Psoas muscle (tissue), 8 donors: ENCODE measurements around the gene PRSS27. TPM values are rescaled to one million over a fixed set of nuclear protein-coding genes. Genes with fewer than 3 reads are reported as not detected.
"Not testable (repeated sequence)": the region's sequence is repeated elsewhere in the genome, so short reads cannot be mapped to it uniquely, and the experiment has no call there.

Experiments used
- ATAC-seq, 4 donors: fragments of 200-7000 bp; cut with Tn5 transposase; one replicate each; pipeline ENCODE4 v1.9.1; 2020; ENCODE audit warnings: moderate library complexity in 3 of 4, mild to moderate bottlenecking in 2 of 4
- DNase-seq, 2 donors: peaks; one replicate each; pipeline ENCODE4 v3.0.0-alpha.2; 2020
- H3K27ac ChIP-seq: fragments of 200-600 bp; one replicate; pipeline ENCODE4 v1.8.0; 2022
- H3K27me3 ChIP-seq, 3 donors: fragments of 200-600 bp in 1 of 3; one replicate each; pipeline versions ENCODE4 v1.6.1 to v1.8.0; 2013 to 2022; ENCODE audit warnings: low read length in 2 of 3, mild to moderate bottlenecking in 2 of 3, moderate library complexity in 1 of 3; ENCODE audit not compliant: insufficient read depth in 3 of 3
- H3K36me3 ChIP-seq, 2 donors: fragments of 200-600 bp in 1 of 2; one replicate each; pipeline versions ENCODE4 v1.6.1 to v1.8.0; 2013 to 2022; ENCODE audit warnings: low read depth in 1 of 2, mild to moderate bottlenecking in 1 of 2, moderate library complexity in 1 of 2; ENCODE audit not compliant: insufficient read depth in 1 of 2
- H3K4me1 ChIP-seq: fragments of 200-600 bp; one replicate; pipeline ENCODE4 v1.8.0; 2022
- H3K4me3 ChIP-seq: fragments of 200-600 bp; one replicate; pipeline ENCODE4 v1.8.0; 2022; ENCODE audit warnings: mild to moderate bottlenecking
- H3K9me3 ChIP-seq: fragments of 200-600 bp; one replicate; pipeline ENCODE4 v1.8.0; 2022
- WGBS, 3 donors: extraction: QIAGEN DNeasy Blood & Tissue Kit; methylation state at CpG; one replicate each; pipeline versions ENCODE4 v1.1.6 to v1.1.7; 2013; 5-methylcytosine and 5-hydroxymethylcytosine counted together
- intact Hi-C, 2 donors: fragments of 100-400 bp; cut with DNase I; formaldehyde crosslinking; loops; one replicate each; pipeline versions ENCODE4 v1.11.0 to v1.14.2; 2022
- polyA plus RNA-seq, 3 donors: library from polyadenylated mRNA; stranded (reverse); fragments of 200-250 nt; gene quantifications; one replicate each; pipeline ENCODE4 v1.2.3, GENCODE V29; 2013
- total RNA-seq, 4 donors: library from RNA; stranded (reverse); fragmentation: NEBNext Ultra II Directional in 2 of 4; extraction: Animal tissue kit (Norgen Biotek cat#: 25700) in 2 of 4; gene quantifications; one replicate each; pipeline versions ENCODE4 v1.2.1 to v1.2.4, GENCODE V29; 2021 to 2023
- TF ChIP-seq, protein P1 (sequence below): fragments of 200-600 bp; IDR thresholded peaks from one replicate; pipeline ENCODE4 v1.8.0; 2022; ENCODE audit warnings: antibody characterized with exemption
- donor health status: healthy with polysubstance abuse.
- donor health status: DM: no; HTN: no; CAD: no; lungs with moderate emphysema.
- donor health status: Bipolar disorder and iron deficiency.
- donor health status: healthy.
- donor health status: DM: yes; HTN: yes; CAD: no.
- donor health status: DM: no; HTN: no; CAD: no.
- donor health status: DM: no; HTN: no; CAD: no.
- donor health status: DM: yes; HTN: yes; CAD: no.

The PRSS27 gene
- total and polyA plus RNA-seq, 7 donors: 0.07 to 0.34 (median 0.20) TPM; not detected in 2

DNA sequence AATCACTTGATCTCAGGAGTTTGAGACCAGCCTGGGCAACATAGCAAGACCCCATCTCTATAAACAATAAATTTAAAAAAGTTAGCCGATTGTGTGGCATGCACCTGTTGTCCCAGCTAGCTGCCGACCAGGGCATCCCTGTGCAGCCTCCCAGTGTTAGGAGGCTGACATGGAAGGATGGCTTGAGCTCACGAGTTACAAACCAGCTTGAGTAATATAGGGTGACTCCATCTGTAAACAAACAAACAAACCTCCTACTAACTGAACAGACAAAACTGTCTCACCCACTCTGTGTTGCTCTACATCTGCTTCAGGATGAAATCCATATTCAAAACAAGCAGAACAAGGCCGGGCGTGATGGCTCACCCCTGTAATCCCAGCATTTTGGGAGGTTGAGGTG, 6.9 kb upstream of the PRSS27 start:
- no peak overlapping the region for H3K4me3 ChIP-seq
- WGBS, 3 donors: 64 to 71% (median 67%) methylated on average over 5 of the region's 5 CpGs
- no peak overlapping the region for H3K27ac ChIP-seq
- no peak for DNase-seq
- no peaks in the 10 kb centered on the region for H3K9me3 ChIP-seq
- peaks cover 0 to 7% (median 0%) of the 10 kb centered on the region in 3 donors for H3K27me3 ChIP-seq
- H3K4me1 ChIP-seq: no peaks in the 10 kb centered on the region
- no peaks in the 10 kb centered on the region for H3K36me3 ChIP-seq
- intact Hi-C loops: loop anchor here in 1 of 2 donors (10.0 kb wide), 1 partner anchor 138 kb away; no protein-coding TSS in a partner anchor
- no peak for ATAC-seq
- TF ChIP-seq, protein P1, sequence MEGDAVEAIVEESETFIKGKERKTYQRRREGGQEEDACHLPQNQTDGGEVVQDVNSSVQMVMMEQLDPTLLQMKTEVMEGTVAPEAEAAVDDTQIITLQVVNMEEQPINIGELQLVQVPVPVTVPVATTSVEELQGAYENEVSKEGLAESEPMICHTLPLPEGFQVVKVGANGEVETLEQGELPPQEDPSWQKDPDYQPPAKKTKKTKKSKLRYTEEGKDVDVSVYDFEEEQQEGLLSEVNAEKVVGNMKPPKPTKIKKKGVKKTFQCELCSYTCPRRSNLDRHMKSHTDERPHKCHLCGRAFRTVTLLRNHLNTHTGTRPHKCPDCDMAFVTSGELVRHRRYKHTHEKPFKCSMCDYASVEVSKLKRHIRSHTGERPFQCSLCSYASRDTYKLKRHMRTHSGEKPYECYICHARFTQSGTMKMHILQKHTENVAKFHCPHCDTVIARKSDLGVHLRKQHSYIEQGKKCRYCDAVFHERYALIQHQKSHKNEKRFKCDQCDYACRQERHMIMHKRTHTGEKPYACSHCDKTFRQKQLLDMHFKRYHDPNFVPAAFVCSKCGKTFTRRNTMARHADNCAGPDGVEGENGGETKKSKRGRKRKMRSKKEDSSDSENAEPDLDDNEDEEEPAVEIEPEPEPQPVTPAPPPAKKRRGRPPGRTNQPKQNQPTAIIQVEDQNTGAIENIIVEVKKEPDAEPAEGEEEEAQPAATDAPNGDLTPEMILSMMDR: no peak

- H3K9me3 ChIP-seq: no peaks in the 10 kb centered on the region
- DNase-seq: no peak
- H3K4me1 ChIP-seq: peaks cover 6% of the 10 kb centered on the region
- no peak overlapping the region for H3K27ac ChIP-seq
- no peak for ATAC-seq
- no peak overlapping the region for H3K4me3 ChIP-seq
- TF ChIP-seq, protein P1: no peak
- intact Hi-C loops: loop anchor here in 1 of 2 donors (10.0 kb wide), 1 partner anchor 140 kb away; no protein-coding TSS in a partner anchor
- WGBS, 3 donors: 61% methylated on average over 16 of the region's 16 CpGs
- peaks cover 0 to 7% (median 0%) of the 10 kb centered on the region in 3 donors for H3K27me3 ChIP-seq
- no peaks in the 10 kb centered on the region for H3K36me3 ChIP-seq
Observed at GRCh38 chr16:2724816-2725348, 4.9 kb upstream of the PRSS27 start.

DNA sequence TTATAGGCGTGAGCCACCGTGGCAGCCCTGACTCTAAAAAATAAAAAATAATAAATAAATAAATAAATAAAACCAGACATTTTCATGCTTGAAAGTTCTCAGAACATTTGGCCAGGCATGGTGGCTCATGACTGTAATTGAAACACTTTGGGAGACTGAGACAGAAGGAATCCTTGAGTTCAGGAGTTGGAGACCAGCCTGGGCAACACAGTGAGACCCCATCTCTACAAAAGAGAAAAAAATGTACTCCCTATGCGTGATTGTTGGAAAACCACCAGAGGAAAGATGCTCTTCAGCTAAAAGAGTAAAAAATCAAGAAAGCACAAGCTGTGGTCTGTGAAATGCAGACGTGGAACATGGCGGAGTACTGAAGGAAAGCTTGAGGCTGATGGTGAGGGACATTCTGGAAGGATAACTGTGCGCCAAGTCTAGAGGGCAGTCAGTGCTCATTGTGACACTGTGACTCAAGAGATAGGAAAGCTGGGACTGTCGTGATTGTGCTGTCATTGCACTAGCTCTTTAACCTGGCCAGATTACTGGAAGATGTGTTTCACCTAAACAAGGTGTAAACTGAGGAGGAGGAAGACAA, 4.2 kb upstream of the PRSS27 start:
- ATAC-seq: no peak
- intact Hi-C loops: loop anchor here in 1 of 2 donors (10.0 kb wide), 1 partner anchor 141 kb away; no protein-coding TSS in a partner anchor
- DNase-seq: no peak
- no peak overlapping the region for H3K4me3 ChIP-seq
- no peaks in the 10 kb centered on the region for H3K36me3 ChIP-seq
- no peak overlapping the region for H3K27ac ChIP-seq
- peaks cover 13% of the 10 kb centered on the region for H3K4me1 ChIP-seq
- no peaks in the 10 kb centered on the region for H3K9me3 ChIP-seq
- H3K27me3 ChIP-seq: peaks cover 0 to 7% (median 0%) of the 10 kb centered on the region in 3 donors
- 74 to 82% (median 76%) methylated on average over 7 of the region's 7 CpGs for WGBS, 3 donors
- TF ChIP-seq, protein P1: no peak

- 38 to 45% (median 41%) methylated on average over 14 of the region's 14 CpGs for WGBS, 3 donors
Observed at GRCh38 chr16:2721634-2722173, 1.7 kb upstream of the PRSS27 start.

More at GRCh38 chr16:2721634-2722173, 1.7 kb upstream of the PRSS27 start:
- DNase-seq, H3K27me3 ChIP-seq, ATAC-seq, H3K9me3 ChIP-seq, H3K36me3 ChIP-seq: not testable (repeated sequence)
- peaks cover 18% of the 10 kb centered on the region for H3K4me1 ChIP-seq
- intact Hi-C loops: loop anchor here in 1 of 2 donors (10.0 kb wide), 1 partner anchor 143 kb away; no protein-coding TSS in a partner anchor
- H3K27ac ChIP-seq: peak overlapping the region; percentile 53
- H3K4me3 ChIP-seq: peak overlapping the region; percentile 63
